Neuron (in vitro differentiated cells): ENCODE data around the gene GRPEL1.

Experiments used
- H2AFZ ChIP-seq: one replicate; pipeline ENCODE4 v1.6.1; 2013; ENCODE audit warnings: low read depth, mild to moderate bottlenecking, inconsistent platforms, low read length, moderate library complexity
- H3K27me3 ChIP-seq: one replicate; pipeline ENCODE4 v1.6.1; 2013; ENCODE audit warnings: low read length; ENCODE audit not compliant: insufficient read depth
- H3K36me3 ChIP-seq: one replicate; pipeline ENCODE4 v1.6.1; 2013; ENCODE audit warnings: low read length; ENCODE audit not compliant: insufficient read depth
- H3K4me1 ChIP-seq: one replicate; pipeline ENCODE4 v1.6.1; 2013; ENCODE audit warnings: low read length; ENCODE audit not compliant: insufficient read depth
- H3K4me3 ChIP-seq: 2 replicates; pipeline ENCODE4 v1.5.1; 2013; ENCODE audit warnings: mild to moderate bottlenecking, low read length, moderate library complexity
- H3K9me3 ChIP-seq: one replicate; pipeline ENCODE4 v1.6.1; 2013; ENCODE audit warnings: low read length

Gene GRPEL1

DNA sequence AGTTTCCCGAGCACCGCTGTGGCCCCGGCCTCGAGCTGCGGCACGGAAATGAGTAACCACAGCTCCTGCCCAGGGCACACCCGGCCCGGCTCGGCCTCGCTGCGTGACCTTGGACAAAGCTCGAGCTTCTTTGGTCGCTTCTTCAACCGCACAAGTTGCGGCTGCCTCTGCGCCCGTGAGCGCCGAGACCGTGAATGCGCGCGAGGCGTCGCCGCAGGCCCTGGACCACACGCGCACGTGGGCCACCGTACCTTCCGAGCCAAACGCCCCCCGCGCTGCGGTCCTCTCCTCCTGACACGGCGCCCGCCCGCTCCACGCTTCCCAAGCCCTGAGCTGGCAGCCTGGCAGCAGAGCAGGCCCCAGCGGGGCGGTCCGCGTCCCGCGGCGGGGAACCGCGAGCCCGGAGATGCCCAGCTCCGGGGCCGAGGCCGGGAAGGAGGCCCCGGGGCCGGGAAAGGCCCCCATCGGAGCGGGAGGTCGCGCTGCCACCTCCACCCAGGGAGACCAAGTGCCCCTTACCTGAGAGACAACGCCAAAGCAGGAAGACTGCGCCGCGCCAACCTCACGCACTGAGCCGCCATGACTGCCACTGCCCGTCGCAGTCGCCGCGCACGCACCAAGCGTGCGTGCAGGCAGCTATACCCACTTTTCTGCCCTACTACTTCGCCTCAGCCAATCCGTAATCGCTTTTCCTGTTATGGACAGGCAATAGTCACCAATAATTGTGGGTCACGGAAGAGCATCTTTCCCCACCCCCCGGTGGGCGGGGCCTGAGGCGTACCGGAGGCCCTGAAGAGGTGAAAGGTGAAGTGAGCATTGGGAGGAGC lies at the start of gene GRPEL1:
GRPEL1 (minus strand) TSS at position 613 of the 827 bp plus-strand sequence; CDS start at position 581, 32 bp downstream.
- peak within 1 kb of the TSS; percentile 75 for H3K4me3 ChIP-seq
- no peaks in the 10 kb centered on the region for H3K27me3 ChIP-seq
- H3K9me3 ChIP-seq = no peaks in the 10 kb centered on the region
- H3K36me3 ChIP-seq = peaks cover 19% of the 10 kb centered on the region
- H3K4me1 ChIP-seq = peaks cover 16% of the 10 kb centered on the region
- peak within 1 kb of the TSS; percentile 90 for H2AFZ ChIP-seq

GRCh38 chr4:7116705-7117104 lies 48.8 kb upstream of the GRPEL1 start:
- Histone ChIP-seq H2AFZ (no peak overlapping the region), H3K27me3 (no peaks in the 10 kb centered on the region), H3K9me3 (peaks cover 1% of the 10 kb centered on the region), H3K36me3 (no peaks in the 10 kb centered on the region), H3K4me3 (no peak overlapping the region), H3K4me1 (no peaks in the 10 kb centered on the region)

DNA sequence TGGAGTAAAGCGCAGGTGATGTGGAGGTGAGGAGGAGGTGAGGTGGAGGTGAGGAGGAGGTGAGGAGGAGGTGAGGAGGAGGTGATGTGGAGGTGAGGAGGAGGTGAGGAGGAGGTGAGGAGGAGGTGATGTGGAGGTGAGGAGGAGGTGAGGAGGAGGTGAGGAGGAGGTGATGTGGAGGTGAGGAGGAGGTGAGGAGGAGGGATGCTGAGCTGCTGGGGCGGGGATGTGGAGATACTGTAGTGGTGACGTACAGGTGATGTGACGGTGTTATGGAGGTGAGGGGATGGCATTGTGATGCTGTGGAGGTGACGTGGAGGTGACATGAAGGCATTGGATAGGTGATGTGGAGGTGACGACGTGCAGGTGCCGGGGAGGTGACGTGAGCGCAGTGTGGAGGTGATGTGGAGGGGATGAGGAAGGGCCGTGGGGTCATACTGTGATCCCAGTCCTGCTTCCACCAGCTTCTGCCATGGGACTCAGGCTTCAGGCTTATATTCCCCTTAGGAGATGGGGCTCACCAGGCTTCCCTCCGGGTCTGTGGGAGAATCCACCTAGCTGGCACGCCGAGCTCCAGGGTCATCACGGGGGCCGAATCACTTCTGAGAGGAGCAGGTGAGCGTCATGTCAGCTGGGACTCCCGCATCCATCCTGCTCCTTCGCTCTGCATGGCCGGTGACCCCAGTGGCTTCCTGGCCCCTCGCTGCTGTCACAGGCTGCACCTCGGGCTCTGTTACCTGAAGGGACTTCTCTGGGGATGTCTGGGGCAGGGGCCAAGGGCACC lies 47.9 kb upstream of the GRPEL1 start:
- H3K36me3 ChIP-seq = no peaks in the 10 kb centered on the region
- no peaks in the 10 kb centered on the region for H3K4me1 ChIP-seq
- no peak overlapping the region for H2AFZ ChIP-seq
- no peaks in the 10 kb centered on the region for H3K27me3 ChIP-seq
- H3K4me3 ChIP-seq = no peak overlapping the region
- H3K9me3 ChIP-seq = peaks cover 1% of the 10 kb centered on the region

GRCh38 chr4:7112656-7113055 lies 44.8 kb upstream of the GRPEL1 start:
- Histone ChIP-seq H2AFZ (no peak overlapping the region), H3K36me3 (no peaks in the 10 kb centered on the region), H3K4me1 (no peaks in the 10 kb centered on the region), H3K4me3 (no peak overlapping the region), H3K27me3 (no peaks in the 10 kb centered on the region), H3K9me3 (peaks cover 1% of the 10 kb centered on the region)

GRCh38 chr4:7111441-7111840 lies 43.6 kb upstream of the GRPEL1 start:
- Histone ChIP-seq H2AFZ (no peak overlapping the region), H3K4me1 (no peaks in the 10 kb centered on the region), H3K27me3 (no peaks in the 10 kb centered on the region), H3K9me3 (peaks cover 1% of the 10 kb centered on the region), H3K36me3 (no peaks in the 10 kb centered on the region), H3K4me3 (no peak overlapping the region)

DNA sequence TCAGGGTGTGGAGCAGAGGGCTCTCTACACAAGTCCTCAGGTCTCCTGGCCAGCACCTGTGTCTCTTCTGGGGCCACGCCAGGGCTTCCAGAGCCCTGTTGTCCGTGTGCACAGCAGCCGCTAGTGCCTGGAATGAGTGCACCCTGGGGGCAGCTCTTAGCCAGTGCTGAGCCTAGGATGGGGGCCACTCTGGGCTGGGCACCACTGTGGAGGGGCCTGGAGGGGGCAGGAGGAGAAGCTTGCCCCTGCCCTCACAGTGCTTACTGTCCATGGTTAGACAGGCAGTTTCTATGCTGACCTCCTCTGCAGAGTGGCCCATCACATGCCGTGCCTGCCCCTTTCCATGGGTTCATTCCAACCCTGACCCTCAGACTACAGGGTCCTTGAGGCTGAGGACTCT lies 42.7 kb upstream of the GRPEL1 start:
- H3K27me3 ChIP-seq = no peaks in the 10 kb centered on the region
- no peaks in the 10 kb centered on the region for H3K36me3 ChIP-seq
- peaks cover 1% of the 10 kb centered on the region for H3K9me3 ChIP-seq
- no peak overlapping the region for H2AFZ ChIP-seq
- H3K4me3 ChIP-seq = no peak overlapping the region
- no peaks in the 10 kb centered on the region for H3K4me1 ChIP-seq

DNA sequence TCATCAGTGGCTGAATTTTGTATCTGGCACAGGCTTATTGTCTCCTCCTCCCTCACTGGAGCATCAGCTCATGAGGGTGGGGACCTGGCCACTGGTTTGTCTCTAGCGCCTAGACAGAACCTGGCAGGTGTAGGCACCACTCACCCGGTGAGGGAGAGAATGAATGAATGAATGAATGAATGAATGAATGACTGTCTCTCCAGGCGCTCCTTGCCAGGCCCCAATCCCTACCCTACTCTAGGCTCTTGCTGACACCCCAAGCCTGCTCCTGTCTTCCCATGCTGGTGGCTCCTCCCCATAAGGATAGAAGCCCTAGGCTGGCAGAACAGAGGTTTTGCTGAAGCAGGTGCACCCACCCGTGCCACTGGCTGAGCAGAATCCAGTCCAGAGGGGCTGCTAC lies 41.3 kb upstream of the GRPEL1 start:
- peaks cover 7% of the 10 kb centered on the region for H3K27me3 ChIP-seq
- no peak overlapping the region for H2AFZ ChIP-seq
- H3K4me3 ChIP-seq = no peak overlapping the region
- H3K9me3 ChIP-seq = peaks cover 1% of the 10 kb centered on the region
- no peaks in the 10 kb centered on the region for H3K4me1 ChIP-seq
- H3K36me3 ChIP-seq = no peaks in the 10 kb centered on the region

DNA sequence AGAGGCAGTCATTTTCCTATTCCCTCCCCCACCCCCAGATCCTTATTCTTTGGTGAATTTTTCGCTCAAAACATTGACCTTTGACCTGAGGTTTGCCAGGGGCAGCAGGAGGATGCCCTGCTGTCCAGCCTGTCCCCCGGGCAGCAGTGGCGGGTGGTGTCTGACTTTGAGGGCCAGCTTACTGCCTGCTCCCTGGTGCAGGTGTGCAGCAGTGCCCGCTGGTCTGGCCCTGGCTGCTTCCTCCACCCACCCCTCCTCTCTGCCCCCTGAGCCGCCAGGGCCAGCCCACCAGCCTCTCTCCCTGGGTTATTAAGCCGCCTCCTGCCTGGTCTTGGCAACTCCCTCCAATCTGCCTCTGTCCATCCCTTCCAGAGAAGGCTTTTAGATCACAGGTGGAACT lies 40.8 kb upstream of the GRPEL1 start:
- H3K4me3 ChIP-seq = no peak overlapping the region
- no peaks in the 10 kb centered on the region for H3K36me3 ChIP-seq
- H3K27me3 ChIP-seq = peaks cover 7% of the 10 kb centered on the region
- no peak overlapping the region for H2AFZ ChIP-seq
- H3K4me1 ChIP-seq = peaks cover 2% of the 10 kb centered on the region
- H3K9me3 ChIP-seq = peaks cover 1% of the 10 kb centered on the region

- peaks cover 10% of the 10 kb centered on the region for H3K27me3 ChIP-seq
- peaks cover 1% of the 10 kb centered on the region for H3K9me3 ChIP-seq
These were observed 40.3 kb upstream of the GRPEL1 start for GRCh38 chr4:7108046-7108625.

DNA sequence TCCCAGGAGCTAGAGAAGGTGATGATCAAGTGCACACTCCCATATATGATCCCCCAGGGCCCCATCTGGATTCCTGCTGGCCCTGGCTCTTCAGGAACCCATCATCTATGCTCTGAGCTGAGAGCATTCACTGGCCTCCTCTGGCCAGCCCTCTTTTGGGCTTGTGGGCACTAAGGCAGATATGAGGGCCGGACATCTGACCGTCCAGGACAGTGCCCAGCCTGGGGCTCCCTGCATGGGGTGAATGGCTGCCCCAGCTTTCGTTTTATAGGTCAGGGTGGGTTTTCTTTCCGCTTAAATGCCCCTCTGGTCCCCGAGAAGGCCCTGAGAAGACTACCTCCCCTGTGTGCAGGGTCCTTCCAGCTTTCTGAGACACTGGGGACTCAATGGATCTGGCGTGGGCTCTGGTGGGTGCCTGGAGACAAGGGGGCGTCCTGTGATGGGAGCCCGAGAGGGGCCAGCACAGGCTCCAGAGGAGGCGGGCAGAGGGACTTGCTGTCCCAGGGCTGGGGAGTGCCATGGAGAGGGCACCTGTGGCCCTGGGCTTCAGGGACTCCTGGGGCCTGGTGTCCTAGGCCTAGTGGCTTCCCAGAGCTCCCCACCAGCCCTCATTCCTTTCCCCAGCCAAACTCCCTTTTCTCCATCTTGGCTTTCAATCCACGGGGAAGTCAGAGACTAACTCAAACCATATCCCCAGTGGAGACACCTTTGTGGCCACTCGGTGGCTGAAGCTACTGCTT lies 39.5 kb upstream of the GRPEL1 start:
- H3K4me3 ChIP-seq = no peak overlapping the region
- H3K27me3 ChIP-seq = peaks cover 10% of the 10 kb centered on the region
- H3K9me3 ChIP-seq = peaks cover 1% of the 10 kb centered on the region
- no peaks in the 10 kb centered on the region for H3K36me3 ChIP-seq
- no peak overlapping the region for H2AFZ ChIP-seq
- peaks cover 7% of the 10 kb centered on the region for H3K4me1 ChIP-seq

More at GRCh38 chr4:7108046-7108625, 40.3 kb upstream of the GRPEL1 start:
- no peaks in the 10 kb centered on the region for H3K36me3 ChIP-seq
- no peak overlapping the region for H2AFZ ChIP-seq
- peaks cover 4% of the 10 kb centered on the region for H3K4me1 ChIP-seq
- H3K4me3 ChIP-seq = no peak overlapping the region

GRCh38 chr4:7105276-7105675 lies 37.4 kb upstream of the GRPEL1 start:
- Histone ChIP-seq H3K27me3 (peaks cover 10% of the 10 kb centered on the region), H3K36me3 (no peaks in the 10 kb centered on the region), H3K4me1 (peaks cover 7% of the 10 kb centered on the region), H3K9me3 (no peaks in the 10 kb centered on the region), H2AFZ (no peak overlapping the region), H3K4me3 (no peak overlapping the region)

DNA sequence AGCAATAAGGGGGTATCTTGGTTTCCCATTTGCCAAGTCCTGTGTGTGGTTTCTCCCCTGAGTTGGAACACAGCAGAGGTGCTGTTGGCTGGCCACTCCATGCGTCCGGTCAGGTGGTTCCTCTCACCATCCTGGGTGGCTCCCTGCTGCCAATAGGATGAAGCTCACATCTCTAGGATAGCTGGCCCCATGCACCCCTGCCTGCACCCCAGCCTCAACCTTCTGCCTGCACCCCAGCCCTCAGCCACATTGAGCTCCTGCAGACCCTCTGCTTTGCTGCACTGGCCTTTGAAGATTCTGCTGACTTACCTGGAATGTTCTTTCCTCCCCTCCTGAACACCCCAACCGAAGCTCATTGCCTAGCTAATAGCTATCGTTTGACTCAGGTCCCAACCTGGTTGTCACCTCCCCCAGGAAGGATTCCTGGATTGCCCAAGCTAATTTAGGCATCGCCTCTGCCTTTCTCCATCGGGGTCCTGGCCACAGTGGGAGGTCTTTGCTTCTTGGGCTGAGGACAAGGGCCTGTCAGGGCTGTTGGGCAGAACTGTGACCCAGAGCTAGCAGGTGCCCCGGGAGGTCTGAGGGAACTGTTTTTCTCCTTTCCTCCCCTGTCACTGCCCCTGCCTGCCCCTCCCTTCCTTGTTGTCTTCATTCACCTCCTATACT lies 36.6 kb upstream of the GRPEL1 start:
- H3K4me1 ChIP-seq = peaks cover 7% of the 10 kb centered on the region
- H2AFZ ChIP-seq = no peak overlapping the region
- H3K36me3 ChIP-seq = no peaks in the 10 kb centered on the region
- peaks cover 10% of the 10 kb centered on the region for H3K27me3 ChIP-seq
- no peak overlapping the region for H3K4me3 ChIP-seq
- no peaks in the 10 kb centered on the region for H3K9me3 ChIP-seq
